ENCODE results near the gene RREB1.
"Not testable (repeated sequence)": the region's sequence is repeated elsewhere in the genome, so short reads cannot be mapped to it uniquely, and the experiment has no call there.

RREB1 gene

DNA sequence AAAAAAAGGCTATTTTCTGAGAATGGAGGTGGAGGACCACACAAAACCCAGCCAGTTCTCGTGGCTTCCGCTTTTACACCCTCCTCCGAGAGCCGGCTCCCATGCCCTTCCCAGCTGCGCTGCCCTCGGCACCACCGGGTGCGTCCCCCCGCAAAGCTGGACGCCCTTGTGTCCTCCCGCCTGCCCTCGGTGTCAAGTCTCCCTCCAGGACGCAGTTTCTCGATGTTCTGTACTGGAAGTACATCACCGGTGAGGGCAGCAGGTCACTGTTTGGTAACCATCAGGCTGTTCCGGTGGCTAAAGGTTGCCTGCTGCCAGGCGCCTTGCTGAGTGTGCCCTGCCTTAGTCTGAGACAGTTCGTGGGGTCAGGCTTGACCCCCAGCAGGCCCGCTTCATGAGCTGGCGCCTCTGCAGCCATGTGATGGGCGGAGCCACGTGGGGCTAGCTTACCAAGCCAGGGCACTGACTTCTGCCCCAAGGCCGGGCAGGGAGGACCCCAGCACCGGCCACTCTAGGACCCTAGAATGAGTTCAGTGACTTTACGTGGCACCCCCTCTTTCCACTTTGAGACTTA lies 34.6 kb downstream of the RREB1 start:
- no peak overlapping the region for H3K4me3 ChIP-seq (ENCODE audit: low read depth, low read length)

DNA sequence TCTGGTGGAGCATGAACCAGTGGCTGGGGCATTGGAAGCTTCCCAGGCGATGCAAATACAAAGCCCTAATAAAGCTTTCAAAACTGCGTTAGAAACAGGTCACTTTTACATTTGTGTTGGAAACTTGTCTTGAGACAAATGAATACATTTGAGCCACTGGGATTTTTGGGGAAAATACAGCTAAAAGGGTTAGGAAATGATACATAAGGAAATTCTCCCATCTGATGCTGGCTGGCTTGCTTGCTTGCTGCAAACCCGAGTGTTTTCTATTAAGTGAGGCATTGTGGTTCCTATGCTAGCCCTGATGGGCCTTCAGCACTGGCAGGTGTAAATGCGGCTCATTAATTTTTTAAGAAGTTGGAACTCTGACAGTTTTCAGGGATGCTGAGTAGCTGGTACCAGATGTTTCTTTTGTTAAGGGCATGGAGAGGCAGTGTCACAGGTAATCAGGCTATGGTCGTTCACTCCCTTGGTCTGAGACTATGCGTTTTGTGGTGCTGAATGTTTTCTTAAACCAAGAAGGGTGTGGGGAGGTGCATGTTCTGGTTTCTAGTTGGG lies 35.2 kb downstream of the RREB1 start:
- H3K4me3 ChIP-seq (ENCODE audit: low read depth, low read length): no peak overlapping the region

DNA sequence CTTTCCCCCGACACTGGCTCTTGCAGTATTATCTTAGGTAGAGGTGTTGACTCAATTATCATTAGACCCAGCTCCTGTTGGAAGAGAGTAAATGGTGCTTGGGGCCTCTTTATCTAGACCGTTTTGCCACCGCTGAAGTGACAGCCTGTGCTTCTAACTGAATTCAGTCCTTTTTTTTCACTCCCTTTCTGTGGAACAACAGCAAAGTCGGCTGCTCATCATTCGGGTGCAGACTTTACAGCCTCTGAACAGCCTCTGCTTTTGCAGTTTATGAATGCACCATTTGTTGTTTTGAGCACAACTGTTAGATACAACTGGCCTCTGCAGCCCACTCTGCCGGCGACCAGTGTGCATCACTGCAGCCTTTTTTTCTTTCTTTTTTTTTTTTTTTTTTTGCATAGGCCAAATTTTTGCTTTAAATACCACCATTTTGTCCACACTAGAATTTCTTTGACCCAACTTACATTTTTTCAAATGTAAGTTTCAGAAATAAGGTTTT lies 35.8 kb downstream of the RREB1 start:
- H3K4me3 ChIP-seq (ENCODE audit: low read depth, low read length): no peak overlapping the region

DNA sequence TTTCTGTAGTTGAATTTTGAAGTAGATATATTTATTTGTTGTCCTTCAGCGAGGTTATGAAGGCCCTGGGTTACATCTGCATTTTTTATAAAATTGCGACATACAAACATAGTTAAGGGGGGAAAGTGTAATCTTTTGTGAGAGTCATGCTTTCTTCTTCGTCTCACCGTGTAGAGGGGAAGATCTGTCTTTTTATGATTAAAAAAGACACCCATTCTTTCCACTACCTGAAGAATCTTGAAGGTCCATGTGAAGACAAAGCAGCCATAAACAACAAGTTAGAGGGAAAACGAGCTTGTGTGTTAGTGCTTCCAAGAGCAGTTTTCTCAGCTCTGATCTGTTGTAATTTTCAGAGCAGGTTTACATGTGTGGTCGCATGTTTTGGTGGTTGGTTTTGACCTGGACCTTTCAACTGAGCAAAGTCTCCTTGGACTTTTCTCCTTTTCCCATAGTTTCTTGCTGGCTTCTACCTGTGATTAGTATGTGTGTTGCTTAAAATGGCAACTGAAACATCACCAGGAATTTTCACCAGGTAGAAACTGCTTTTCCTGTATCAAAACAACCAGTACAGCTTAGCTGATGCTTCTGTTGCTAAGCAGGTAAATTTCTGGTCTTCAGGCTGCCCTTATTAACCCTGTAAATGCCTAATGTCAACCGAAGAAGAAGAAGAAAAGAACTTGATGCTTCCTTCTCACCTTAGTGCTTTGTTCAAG lies 37.3 kb downstream of the RREB1 start:
- no peak overlapping the region for H3K4me3 ChIP-seq (ENCODE audit: low read depth, low read length)

DNA sequence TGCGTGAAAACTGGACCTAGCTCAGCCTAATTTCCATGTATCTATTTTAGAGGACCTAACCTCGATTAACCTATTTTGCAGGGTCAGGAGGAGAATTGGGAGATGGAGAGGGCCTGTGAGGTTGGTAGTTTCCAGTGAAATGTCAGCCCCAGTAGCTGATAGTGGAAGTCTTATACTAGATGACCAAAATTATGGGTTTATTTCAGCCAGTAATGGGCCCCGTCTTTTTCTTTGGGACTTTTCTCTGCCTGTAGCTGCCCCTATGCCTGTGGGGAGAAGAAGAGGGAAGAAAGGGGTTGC lies 37.8 kb downstream of the RREB1 start:
- H3K4me3 ChIP-seq (ENCODE audit: low read depth, low read length): no peak overlapping the region

DNA sequence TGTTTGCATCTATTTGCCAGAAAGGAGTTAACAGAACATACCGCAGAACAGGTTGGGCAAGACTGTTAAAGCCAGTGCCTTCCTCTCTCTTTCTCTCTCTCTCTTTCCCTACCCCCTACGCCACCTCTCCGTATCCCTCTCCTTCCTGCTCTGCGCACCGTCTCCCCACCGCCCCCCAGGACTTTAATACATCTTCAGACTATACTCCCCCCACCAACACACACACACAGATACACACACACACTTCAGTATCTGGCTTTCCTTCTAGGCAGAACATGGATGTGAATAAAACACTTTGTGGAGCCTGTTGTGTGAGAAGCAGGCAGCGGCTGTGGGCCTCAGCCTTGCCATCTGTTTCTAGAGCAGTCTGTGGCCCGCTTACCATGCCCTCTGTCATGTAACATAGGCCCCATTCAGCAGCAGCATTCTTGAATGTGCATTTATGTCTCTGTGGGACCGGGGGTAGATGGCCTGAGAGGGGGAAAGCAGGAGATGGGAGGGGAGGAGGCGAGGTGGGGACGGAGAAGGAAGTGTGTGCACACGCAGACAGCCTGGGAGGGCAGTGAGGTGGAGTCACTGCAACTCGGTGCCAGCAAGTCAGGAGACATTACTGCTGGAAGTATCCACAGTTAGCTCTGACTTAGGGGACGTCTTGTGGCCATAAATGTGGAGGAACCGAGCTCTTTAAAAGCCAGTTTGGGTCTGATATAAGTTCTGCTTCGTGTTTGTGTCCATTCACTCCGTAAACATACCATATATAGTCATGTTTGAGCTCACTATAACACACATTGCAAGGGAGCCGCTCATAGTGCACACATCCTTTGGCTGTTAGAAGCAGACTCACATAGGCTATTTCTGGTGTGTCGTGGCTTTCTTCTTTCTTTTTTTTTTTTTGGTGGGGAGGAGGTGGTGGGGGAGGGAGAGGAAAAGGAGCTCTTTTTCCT lies 38.4 kb downstream of the RREB1 start:
- H3K4me3 ChIP-seq (ENCODE audit: low read depth, low read length): no peak overlapping the region

DNA sequence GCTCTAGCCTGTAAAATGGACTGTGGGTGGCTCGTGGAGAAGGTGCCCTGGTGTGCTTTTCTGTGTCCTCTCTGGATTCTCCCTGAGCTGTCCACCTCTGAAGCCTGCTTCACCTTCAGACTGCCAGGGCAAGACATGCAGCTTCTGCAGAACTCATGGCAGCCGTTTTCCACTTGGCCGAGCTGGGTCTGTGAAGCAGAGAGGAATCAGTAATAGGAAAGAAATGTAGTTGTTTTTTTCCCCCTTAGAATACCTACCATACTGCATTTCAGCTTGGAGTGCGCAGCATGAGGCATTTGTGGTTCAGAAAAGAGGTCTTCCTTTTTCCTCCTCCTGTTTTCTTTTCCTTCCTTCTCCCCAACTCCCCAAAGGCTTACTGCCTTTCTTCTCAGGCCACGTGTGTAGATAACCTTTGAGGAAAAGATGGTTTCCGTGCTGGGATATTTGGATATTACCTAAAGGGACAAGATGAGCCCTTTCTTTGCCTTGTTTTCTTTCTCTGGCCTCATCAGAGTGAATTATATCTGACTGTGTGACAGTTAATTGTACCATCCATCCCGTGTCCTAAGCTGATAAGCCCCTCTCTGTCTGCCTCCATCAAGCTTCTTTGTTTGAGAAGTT lies 39.4 kb downstream of the RREB1 start:
- no peak overlapping the region for H3K4me3 ChIP-seq (ENCODE audit: low read depth, low read length)

DNA sequence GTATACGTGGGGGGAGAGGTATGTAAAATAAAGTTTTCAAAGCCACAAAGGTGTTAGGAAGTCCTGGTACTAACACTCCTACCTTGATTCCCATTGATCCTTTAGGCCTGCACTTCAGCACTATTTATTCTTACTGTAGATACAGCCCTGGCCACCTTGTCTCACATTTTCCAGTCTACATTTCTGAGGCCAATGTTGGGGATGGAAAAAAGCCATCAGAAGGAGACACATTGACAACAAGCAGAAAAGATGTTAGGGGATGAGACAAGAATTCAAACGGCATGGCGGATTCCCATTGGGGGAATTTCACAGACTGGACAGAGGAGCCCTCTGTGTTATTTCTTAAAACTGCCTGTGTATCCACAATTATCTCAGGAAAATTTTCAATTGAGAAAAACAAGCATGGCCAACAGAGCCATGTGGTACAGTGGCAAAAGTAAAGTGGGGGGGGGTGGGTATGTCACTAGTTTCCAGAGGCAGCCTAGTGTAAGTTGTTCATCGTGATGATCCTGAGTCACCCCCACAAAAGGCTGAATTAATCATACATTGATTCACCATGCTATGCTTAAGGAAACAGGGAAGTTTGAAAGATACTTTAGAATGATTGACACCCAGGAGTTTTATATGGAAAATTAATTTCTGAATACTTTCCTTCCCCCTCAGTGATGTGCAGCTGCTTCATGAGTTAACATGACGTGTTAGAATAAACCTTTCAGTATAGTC lies 40.5 kb downstream of the RREB1 start:
- no peak overlapping the region for H3K4me3 ChIP-seq (ENCODE audit: low read depth, low read length)

DNA sequence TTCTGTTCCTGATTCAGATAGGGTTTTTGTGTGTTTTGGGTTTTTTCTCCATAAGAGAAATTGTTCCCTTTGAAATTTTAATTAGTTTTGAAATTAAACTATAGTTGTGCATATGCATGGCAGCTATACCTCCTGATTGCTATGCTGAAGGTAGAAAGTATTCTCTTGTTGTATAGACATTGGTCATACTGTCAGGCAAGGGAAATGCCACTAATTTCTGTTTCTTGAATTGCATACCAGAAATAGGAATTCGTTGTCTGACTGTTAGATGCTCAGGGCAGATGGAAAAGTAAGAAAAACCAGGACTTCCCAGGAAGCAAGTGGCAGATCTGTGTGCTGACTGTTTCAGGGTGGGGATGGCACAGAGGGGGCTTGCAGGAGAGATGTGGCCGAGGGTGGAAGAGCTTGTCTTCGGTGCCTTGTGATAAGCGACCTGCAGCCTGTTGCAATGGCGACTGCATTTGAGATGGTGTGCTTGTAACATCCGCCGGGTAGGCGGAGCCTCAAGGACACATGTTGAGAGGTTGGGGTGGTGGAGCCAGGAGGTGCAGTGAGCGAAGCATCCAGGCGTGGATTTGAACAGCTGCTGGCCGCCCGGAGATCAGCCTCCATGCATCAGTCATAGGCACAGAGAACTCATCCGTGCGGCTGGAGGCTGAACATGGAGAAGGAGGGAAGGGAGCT lies 42.8 kb downstream of the RREB1 start:
- H3K4me3 ChIP-seq (ENCODE audit: low read depth, low read length): no peak overlapping the region

DNA sequence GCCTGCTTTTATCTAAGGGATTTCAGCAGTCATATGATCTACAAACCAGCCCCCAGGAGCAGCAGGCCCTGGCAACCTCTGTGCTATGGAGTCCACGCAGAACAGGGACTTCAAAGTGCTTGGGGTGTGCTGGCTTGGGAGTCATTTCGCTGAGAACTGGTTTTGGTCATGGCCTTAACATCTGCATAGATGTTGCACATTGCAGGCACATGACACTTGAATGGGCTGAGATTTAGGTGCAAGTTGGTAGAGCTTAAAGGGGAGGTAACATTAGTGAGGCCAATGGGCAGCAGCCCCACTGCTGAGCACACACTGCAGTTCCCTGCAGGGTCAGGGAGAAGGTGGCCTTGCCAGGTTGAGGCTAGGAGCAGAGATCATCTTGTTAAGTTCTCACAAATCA lies 43.6 kb downstream of the RREB1 start:
- no peak overlapping the region for H3K4me3 ChIP-seq (ENCODE audit: low read depth, low read length)

DNA sequence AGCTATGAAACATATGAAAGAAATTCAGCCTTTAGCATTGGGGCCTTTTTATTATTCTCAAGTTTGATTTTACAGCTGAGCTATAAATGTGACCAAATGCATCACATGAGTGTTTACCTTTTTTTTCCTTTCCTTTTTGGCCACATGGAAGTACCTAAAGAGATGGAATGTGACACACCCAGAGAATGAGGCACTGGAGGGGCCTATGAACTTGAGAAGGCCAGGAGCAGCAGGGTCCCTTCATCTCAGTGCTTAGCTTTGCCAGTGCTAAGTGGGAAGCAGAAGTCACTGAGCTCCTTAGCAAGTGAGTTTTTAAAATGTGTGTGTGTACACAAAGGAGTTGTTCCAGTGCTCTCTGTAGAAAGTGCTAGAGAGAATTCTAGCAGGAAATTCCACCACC lies 44.7 kb downstream of the RREB1 start:
- no peak overlapping the region for H3K4me3 ChIP-seq (ENCODE audit: low read depth, low read length)

DNA sequence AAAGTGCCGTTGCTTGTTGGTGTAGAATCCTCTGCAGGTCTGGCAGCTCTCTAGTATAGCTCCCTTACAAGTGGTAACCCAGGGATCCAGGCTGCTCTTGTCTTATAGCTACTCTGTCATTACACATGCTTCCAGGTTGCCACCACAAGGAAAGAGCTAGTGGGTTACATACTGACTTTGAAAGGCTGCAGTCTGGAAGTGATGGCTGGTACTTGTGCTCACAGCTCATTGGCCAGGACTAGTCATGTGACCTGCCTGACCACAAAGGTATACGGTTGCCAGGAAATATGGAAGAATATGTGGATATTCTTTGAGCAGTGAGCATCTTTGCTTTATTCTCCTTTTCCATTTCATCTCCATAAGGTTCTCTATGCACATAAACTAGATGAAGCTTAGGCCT lies 46.0 kb downstream of the RREB1 start:
- no peak overlapping the region for H3K4me3 ChIP-seq (ENCODE audit: low read depth, low read length)

DNA sequence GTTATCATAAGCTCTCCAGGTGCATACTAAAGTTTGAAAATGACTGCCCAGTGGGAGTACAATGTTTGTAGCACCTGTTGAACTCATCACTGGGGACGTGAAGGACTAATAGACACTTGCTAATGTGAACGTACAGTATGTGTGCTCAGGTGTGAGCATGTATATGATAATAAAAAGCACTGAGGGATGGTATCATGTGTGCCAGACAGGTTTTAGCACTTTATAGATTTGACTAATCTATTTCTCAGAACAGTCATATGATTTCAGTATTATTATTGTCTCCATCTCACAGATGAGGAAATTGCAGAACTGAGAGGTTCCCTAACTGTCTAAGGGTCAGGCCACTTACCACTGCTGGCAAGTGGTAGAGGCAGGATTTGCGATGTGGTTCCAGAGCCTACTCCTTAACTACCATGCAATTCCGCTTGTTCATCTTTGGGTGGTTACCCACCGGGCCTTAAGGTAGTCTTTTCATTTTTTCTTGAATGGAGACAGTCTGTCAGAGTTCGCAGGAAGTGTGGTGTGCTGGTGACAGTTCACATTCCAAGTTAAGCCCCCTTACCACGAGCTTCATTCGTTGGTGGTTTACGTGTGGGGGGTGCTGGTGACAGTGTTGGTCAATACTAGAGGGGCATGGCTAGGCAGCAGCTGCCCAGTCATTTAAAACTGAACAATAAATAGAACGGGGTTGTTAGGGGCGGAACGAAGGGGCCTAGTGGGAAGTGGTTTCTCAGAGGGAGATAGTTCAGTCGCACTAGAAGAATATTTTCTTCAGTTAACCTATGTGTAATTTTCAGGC lies 46.8 kb downstream of the RREB1 start:
- H3K4me3 ChIP-seq (ENCODE audit: low read depth, low read length): no peak overlapping the region

DNA sequence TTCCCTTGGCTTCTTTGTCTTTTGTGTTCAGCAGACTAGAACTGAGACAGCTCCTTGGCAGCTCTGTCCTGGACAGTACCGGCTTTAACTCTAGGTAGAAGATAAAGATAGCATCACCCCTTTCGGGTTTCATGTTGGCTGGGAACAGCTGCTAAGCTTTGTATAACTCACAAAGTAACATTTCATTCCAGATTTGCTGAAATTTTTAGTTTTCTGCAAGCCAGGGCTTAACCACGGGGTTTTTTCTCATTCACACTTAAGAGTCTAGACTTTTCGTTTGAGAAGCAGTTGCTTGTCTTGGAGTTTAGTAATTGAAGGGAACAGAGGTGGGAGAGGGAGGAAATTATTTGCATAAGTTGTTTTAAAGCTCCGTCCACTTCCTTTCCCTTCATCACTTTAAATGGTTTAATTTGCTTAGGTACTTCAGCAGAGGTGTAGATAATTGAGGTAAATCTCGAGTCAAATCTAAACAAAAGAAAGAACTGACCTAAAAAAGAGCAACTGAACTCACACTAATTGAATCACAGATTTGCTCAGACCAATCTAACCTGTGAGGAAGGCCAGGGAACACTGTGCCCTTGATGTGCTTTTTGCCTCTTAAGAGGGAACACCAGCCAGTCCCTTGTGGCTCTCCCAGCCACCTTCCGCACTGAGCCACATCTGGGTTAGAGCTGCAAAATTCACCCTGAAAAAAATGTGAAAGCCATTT lies 48.3 kb downstream of the RREB1 start:
- H3K4me3 ChIP-seq (ENCODE audit: low read depth, low read length): no peak overlapping the region

DNA sequence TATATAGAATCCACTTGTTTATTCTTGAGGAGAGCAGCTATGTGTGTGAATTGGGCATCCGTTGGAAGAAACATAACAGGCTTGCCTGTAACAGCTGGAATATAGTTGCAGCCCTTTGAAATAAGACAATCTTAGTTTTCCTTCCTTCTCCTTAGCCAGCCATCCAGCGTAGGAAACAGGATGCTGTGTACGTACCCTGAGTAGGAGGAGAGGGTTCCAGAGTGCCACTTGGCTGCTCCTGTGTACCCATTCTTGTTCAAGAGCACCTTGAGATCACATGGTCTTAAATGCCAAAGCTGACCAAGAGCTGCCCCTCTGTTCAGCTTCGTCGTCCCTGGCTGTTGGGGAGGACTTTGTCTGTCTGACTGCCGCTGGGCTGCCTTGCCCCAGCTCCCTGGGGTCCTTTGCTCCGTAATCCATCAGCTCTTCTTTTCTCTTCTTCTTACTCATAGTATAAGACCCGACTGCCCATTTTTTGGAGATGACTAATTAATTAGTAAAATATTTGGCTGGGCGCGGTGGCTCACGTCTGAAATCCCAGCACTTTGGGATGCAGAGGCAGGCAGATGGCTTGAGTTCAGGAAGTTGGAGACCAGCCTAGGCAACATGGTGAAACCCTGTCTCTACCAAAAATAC lies 49.0 kb downstream of the RREB1 start:
- no peak overlapping the region for H3K4me3 ChIP-seq (ENCODE audit: low read depth, low read length)

DNA sequence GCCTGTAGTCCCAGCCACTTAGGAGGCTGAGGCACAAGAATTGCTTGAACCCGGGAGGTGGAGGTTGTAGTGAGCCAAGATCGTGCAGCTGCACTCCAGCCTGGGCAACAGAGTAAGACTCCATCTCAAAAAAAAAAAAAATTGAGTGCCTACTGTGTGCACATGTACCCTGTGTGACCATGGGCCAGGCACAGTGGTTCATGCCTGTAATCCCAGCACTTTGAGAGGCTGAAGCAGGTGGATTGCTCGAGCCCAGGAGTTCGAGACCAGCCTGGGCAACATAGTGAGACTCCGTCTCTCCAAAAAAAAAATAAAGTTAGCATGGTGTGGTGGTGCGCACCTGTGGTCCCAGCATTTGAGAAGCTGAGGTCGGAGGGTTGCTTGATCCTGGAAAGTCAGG lies 49.5 kb downstream of the RREB1 start:
- H3K4me3 ChIP-seq (ENCODE audit: low read depth, low read length): not testable (repeated sequence)

DNA sequence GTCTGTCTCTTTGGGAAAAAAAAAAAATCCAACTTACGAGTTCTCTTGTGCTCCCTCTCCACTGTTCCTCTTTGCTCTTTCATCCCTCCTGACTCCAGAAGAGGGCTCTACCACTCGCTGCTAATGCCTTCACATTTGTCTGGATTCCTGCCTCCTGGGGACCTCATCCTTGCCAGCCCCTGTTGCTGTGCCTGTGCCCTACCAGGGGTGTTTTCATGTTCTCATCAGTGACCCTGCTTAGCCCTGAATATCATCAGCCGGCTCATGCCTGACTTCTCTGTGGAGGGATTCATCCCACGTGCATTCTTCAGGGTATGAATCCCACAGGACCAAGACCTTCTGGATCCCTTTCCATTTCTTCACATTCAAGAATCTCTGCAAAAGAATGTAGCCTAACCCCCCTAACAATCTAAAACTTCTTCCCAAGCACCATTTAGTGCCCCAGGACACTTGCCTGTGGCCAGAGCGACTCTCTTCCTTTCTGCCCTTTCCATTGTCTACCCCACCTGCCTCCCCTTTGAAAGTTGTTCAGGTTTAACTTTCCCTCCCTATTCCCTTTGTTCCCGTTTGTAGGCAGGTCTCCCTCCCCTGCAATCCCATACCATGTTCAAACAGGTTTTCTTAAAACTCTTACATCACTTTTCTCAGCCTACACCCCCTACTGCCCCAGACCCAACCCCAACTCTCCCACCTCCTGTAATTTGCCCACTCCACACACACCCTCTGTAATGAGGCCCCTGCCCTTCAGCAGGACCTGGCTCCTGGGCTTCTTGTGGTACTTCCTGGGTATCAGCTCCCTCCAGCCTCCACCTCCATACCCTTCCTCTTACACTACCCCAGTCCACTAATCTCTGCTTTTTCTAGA lies 50.2 kb downstream of the RREB1 start:
- no peak overlapping the region for H3K4me3 ChIP-seq (ENCODE audit: low read depth, low read length)
